AG10803 (cell line): ENCODE data around the gene EIF4E1B.
A peak's percentile ranks its signal among the peaks of the same experiment; 100 is the strongest.

Experiments used
- DNase-seq: peaks from one replicate; pipeline ENCODE4 v3.0.0; 2010; ENCODE audit warnings: low read depth
- H3K4me3 ChIP-seq: 2 replicates; pipeline ENCODE4 v1.5.1; 2011; ENCODE audit warnings: mild to moderate bottlenecking, low read length, control low read depth
- TF ChIP-seq, protein P1 (sequence below): conservative IDR thresholded peaks from 2 replicates; pipeline ENCODE4 v1.5.1; 2011; ENCODE audit warnings: mild to moderate bottlenecking, low read length, control low read depth, inconsistent platforms

EIF4E1B gene

DNA sequence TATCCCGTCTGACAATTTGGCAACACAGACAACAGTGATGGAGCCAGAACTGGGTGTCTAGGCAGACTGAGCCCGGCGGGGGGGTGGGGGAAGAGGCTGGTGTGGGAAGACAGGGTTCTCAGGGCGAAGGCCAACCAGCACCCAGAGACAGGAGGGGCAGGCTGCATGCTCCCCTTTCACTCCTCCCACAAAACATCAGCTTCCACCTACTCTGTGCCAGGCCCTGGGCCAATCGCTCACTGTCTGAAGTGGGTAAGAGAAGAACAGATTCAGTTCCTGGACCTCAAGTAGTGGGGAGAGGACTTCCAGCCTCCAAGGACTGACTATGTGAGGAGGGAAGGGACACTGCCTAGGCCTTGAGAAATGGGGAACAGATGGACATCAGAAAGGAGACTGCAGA lies 2.9 kb upstream of the EIF4E1B start:
- TF ChIP-seq, protein P1, sequence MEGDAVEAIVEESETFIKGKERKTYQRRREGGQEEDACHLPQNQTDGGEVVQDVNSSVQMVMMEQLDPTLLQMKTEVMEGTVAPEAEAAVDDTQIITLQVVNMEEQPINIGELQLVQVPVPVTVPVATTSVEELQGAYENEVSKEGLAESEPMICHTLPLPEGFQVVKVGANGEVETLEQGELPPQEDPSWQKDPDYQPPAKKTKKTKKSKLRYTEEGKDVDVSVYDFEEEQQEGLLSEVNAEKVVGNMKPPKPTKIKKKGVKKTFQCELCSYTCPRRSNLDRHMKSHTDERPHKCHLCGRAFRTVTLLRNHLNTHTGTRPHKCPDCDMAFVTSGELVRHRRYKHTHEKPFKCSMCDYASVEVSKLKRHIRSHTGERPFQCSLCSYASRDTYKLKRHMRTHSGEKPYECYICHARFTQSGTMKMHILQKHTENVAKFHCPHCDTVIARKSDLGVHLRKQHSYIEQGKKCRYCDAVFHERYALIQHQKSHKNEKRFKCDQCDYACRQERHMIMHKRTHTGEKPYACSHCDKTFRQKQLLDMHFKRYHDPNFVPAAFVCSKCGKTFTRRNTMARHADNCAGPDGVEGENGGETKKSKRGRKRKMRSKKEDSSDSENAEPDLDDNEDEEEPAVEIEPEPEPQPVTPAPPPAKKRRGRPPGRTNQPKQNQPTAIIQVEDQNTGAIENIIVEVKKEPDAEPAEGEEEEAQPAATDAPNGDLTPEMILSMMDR: no peak
- H3K4me3 ChIP-seq: no peak overlapping the region
- no peak for DNase-seq

DNA sequence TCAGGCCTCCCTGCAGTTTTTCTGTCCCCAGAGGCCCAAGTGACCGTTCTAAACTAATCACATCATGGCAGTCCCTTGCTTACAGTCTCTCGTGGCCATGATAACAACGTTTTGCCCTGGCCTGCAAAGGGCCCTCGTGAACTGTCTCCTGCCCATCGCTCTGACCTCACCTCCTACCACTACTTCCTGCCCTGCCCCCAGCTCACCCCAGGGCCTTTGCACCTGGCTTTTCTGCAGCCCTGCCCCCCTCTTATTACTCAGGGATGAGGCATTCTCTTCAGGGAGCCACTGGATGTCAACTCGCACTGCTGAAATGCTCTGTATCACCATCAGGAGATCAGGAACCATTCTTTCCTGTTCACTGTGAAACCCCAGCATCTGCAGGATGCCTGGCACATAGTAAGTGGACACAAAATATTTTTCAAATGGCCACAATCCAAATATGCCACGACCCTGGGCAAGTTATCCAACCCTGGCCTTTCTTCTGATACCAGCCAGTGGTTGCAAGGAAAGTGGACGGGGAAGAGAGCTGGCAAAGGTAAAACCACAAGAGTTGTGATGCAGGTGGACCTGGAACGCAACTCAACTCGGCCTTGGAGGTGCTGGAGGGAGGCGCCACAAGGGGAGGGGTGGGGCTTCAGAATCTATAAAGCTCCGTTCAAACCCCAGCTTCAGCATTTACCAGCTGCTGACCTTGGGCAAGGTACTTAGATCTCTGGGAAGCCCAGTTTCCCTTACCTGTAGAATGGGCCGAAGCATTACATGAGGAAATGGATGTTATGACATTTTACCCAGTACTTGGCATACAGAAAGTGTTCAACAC lies 1.9 kb upstream of the EIF4E1B start:
- DNase-seq: no peak
- TF ChIP-seq, protein P1: no peak
- H3K4me3 ChIP-seq: no peak overlapping the region

DNA sequence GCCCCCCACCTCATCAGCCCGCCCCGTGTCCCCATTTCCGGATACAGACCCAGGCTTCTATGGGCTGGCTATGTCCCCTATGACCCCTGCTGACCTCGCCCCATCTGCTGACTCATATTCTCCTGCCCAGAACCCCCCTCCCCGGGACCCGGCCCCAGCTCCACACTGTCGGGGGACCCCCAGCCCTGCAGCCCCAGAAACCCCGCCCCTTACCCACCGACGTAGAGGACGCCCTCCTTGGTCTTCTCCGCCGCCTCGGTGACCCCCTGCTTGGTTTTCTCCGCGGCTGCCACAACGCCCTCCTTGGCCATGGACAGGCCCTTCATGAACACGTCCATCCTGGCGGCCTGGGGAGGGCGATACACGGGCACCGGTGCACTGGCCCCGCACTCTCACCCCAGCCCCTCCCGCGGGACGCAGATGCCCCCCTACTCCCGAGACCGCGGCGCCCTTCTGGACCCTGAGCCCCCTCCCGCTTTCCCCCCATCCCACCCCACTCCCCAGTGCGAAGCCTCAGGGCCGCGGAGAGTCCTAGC lies 1.1 kb upstream of the EIF4E1B start:
- TF ChIP-seq, protein P1: no peak
- H3K4me3 ChIP-seq: no peak overlapping the region

DNA sequence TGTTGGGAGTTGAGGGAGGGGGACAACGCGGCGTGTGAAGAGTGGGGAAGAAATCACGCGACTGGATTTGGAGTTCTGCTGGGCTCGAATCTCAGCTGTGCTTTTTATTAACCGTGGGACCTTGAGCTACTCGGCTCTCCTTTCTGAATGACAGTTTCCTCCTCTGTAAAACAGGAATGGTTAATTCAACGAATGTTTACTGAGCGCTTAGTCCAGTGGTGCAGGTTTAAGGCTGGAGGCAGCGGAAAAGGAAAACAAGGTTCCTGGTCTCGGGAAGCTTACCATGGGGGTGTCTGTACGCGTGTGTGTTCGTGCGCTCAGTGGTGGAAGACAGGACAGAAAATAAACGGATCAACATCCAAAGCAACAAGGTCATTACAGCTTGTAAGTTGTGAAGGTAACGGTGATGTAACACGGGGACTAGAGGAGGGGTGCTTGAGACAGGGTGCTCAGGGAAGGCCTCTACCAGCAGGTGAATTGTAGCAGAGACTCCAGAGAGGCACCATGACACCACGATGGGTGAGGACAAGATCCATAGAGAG lies 277 bp downstream of the EIF4E1B start:
- no peak for DNase-seq
- TF ChIP-seq, protein P1: no peak
- H3K4me3 ChIP-seq: peak overlapping the region; percentile 30

More for the DNA sequence above, 1.1 kb upstream of the EIF4E1B start:
- no peak for DNase-seq

DNA sequence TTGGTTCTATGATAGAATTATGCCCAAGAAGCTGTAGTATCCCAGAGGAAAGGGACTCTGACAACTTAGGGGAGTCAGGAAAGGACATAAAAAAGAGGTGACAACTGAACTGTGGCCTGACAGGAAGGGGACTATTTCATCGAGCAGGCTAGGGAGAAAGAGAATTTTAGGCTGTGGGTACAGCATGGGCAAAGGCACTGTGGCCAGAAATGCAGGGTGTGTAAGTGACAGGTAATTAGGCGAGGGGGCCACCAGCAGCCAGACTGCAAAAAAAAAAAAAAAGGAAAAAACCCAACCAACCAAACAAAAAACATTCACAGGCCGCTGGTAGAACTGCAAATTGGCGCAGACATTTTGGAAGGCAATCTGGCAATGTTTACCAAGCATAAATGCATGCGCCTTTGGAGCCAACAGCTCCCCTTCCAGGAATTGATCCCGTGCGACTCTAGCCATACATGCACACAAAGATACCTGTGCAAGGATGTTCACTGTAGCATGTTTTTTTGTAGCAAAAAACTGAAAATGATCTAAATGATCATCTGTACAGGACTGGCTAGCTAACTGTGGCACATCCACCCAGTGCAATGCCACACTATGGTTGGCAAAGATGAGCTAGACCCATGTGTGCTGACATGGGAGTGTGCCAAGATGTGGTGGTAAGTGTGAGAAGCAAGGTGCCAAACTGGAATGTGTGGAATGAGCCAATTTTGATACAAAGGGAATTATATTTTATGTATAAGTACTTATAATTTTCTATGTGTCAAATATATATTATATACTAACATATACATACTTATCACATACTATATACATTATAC lies 1.1 kb downstream of the EIF4E1B start:
- TF ChIP-seq, protein P1: no peak
- no peak overlapping the region for H3K4me3 ChIP-seq
- DNase-seq: no peak

DNA sequence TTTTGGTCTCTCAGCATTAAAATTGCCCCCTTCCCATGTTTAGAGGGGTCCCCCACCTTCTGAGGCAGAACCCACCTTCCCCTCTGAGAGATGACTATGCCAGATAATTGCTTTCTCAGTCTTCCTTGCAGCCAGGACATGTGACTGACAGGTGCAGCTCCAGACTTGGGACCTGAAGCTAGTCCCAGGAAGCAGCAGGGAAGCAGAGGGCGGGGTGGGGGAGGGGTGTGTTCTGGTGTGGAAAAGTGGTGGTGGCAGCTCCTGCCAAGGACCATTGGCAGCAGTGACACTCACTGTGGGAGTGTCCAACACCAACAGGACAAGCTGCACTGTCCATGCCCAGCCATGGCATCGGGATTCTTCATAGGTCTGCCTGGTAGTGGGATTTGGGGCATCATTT lies 2.3 kb downstream of the EIF4E1B start:
- TF ChIP-seq, protein P1: no peak
- no peak overlapping the region for H3K4me3 ChIP-seq
- no peak for DNase-seq
